ENCODE results near the gene SPOCK1.

DNA sequence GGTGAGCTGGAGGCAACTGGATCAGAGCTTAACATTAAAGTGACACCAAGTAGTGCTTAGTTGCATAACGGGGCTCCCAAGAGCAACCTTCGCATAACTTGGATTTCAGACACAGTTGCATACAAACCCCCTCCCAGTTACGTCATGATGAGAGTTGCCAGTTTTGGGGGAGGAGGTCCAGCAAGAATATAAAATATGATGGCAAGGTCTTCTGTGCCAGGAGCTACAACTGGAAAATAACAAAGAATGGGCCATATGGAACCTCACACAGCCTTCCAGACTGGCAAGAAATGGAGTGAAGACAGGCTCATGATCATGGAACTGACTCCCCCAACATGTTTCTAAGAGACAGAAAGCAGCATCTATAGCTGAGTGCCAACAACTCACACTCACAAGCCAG is 8.5 kb downstream of the SPOCK1 start:
- TF ChIP-seq HNF4G (IDR thresholded peaks at IDR 0.05) (no peak), FOXA1 (IDR thresholded peaks at IDR 0.05) (no peak)
